Measurements from ENCODE around the gene AP2A2.

Gene AP2A2

DNA sequence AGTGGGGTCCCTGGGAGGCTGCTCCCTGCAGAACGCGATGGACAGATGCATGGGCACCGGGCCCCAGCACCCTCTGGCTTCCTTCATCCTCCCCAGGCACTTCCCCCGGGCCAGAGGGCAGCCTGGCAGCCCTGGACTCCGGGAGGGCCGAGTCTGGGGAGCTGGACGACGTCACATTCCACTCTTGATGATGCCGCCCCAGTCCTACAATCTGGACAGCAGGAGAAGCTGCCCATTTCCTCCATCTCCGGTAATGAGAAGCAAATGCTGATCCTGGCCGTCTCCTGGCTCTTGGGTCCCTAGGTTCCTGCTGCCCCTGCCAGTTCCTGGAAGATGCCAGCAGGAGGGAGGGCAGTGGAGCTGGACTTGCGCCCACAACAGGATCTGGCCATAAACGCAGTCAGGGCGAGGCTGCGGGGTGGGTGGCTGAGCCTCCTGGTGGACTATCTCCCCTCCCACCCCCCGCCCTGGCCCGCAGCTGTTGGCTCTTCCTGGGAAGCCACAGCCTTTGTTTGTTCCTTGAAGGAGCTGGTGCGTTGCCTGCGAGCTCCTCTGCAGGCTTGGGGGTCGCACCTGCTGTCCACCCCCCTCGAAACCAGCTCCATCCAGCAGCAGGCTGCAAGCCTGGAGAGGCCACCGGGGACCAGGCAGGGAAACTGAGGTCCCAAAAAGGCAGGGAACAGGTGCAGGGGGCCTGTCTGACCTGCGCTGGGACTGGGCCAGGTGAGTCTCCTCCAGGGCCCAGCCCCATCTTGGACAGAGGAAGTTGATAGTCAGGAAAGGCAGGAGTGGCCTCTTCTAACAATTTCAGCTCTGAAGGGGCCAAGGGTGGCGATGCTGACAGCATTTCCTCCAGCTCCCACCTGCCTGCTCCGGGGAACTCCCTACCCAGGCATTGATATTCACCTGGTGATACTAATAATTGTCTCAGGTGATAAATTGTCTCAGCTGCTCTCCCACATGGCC, 128.8 kb downstream of the AP2A2 start:
- H3K9ac ChIP-seq (ENCODE audit: insufficient read length) = no peak overlapping the region
- no peak for DNase-seq (ENCODE audit: low read depth, low spot score)

DNA sequence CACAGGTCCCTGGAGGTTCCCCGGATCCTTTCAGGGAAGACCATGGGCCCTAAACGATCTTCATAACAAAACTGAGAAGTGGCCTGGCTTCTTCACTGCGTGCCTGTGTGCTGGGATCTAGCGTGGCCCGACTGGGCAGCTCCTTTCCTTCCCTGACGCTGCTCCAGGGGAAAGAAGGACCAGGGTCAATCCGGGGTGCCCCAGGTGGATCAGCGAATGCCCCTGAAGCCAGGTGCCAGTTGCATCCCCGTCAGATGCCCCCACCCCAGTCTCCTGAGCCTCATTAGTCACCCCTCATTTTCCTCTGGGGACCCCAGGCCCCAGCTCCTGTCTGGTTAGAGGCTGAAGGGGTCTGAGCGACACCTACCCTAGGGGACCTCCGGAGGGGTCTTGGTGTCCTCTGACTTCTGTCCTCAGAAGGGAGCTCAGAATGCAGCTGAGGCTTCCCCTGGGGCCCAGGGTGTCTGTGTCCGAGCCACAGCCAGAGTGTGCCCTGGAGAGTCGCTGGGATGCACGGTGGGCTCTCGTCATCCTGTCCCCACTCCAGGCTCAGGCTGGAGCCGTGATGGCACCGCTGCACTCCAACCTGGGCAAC, 129.5 kb downstream of the AP2A2 start:
- DNase-seq (ENCODE audit: low read depth, low spot score) = no peak
- Histone ChIP-seq H3K36me3 (ENCODE audit: insufficient read depth, low read length) (no peaks in the 10 kb centered on the region), H3K9ac (ENCODE audit: insufficient read length) (no peak overlapping the region), H3K27ac (no peak overlapping the region), H3K4me3 (no peak overlapping the region), H3K9me3 (ENCODE audit: low read depth, low read length) (no peaks in the 10 kb centered on the region)
- TF ChIP-seq FOXP2 (optimal IDR thresholded peaks at IDR 0.05; ENCODE audit: control extremely low read depth, extremely low read length, insufficient read depth) = no peak
- no peak for TF ChIP-seq POLR2AphosphoS5 (IDR thresholded peaks at IDR 0.05; ENCODE audit: borderline replicate concordance, low read depth, low read length)
- TF ChIP-seq EZH2 (IDR thresholded peaks at IDR 0.05) = no peak

More for the DNA sequence above, 128.8 kb downstream of the AP2A2 start:
- no peaks in the 10 kb centered on the region for H3K36me3 ChIP-seq (ENCODE audit: insufficient read depth, low read length)
- no peak overlapping the region for H3K4me3 ChIP-seq
- H3K9me3 ChIP-seq (ENCODE audit: low read depth, low read length) = no peaks in the 10 kb centered on the region
- TF ChIP-seq FOXP2 (optimal IDR thresholded peaks at IDR 0.05; ENCODE audit: control extremely low read depth, extremely low read length, insufficient read depth) (no peak), EZH2 (IDR thresholded peaks at IDR 0.05) (no peak), POLR2AphosphoS5 (IDR thresholded peaks at IDR 0.05; ENCODE audit: borderline replicate concordance, low read depth, low read length) (no peak)
- no peak overlapping the region for H3K27ac ChIP-seq

DNA sequence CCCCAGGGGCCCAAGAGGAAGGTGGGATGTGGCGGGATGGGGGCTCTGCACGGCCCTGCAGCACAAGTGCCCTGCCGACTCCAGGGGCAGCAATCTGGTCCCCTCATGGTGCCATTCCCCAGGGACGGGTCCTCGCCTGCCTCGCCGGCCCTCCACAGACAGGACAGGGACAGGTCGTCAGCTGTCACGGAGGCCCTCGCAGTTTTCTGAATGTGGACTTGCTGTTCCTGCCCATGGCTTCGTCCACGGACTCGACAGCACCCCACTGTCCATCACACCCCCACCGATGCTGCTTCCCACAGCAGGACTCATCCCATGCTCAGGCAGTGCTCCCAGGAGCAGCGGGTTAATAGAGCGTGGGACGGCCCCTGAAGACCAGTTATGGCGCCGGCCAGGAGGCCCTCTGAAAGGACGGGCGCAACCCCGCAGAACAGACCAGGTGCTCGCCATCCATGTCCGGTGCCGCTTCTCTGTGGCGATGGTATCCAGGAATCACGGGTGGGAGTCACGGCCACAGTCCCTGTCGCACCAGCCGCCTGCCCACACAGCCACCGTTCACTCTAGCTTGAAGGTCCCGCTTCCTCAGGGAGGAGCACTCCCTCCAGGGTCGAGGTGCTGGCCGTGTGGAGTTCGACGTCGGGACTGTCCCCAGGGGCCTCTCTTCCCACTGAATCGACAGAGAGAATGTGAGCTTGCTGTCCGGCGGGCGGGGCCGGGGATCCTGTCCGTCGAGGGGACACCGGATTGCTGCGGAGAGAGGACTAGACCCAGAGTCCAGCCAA, 130.5 kb downstream of the AP2A2 start:
- no peak overlapping the region for H3K27ac ChIP-seq
- no peak overlapping the region for H3K4me3 ChIP-seq
- no peak for DNase-seq (ENCODE audit: low read depth, low spot score)
- no peaks in the 10 kb centered on the region for H3K36me3 ChIP-seq (ENCODE audit: insufficient read depth, low read length)
- TF ChIP-seq POLR2AphosphoS5 (IDR thresholded peaks at IDR 0.05; ENCODE audit: borderline replicate concordance, low read depth, low read length) = no peak
- TF ChIP-seq FOXP2 (optimal IDR thresholded peaks at IDR 0.05; ENCODE audit: control extremely low read depth, extremely low read length, insufficient read depth) = no peak
- TF ChIP-seq EZH2 (IDR thresholded peaks at IDR 0.05) = no peak
- H3K9me3 ChIP-seq (ENCODE audit: low read depth, low read length) = no peaks in the 10 kb centered on the region
- H3K9ac ChIP-seq (ENCODE audit: insufficient read length) = no peak overlapping the region

DNA sequence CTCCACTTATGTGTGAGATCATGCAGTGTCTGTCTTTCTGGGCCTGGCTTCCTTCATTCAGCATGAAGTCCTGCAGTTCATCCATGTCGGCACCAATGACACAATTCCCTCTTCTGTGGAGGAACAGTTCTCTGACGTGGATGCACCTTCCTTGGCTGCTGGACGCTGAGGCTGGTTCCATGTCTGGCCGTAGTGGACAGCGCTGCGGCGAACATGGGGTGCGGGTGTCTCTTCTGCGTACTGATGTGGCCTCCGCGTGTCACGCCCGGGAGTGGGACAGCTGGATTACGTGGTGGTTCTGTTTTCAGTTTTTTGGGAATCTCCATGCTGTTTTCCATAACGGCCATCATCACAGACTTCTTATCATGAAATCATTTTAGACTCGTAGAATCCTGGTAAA, 132.1 kb downstream of the AP2A2 start:
- no peak for TF ChIP-seq FOXP2 (optimal IDR thresholded peaks at IDR 0.05; ENCODE audit: control extremely low read depth, extremely low read length, insufficient read depth)
- no peak for TF ChIP-seq EZH2 (IDR thresholded peaks at IDR 0.05)
- TF ChIP-seq POLR2AphosphoS5 (IDR thresholded peaks at IDR 0.05; ENCODE audit: borderline replicate concordance, low read depth, low read length) = no peak
- DNase-seq (ENCODE audit: low read depth, low spot score) = no peak
- Histone ChIP-seq H3K27ac (no peak overlapping the region), H3K9ac (ENCODE audit: insufficient read length) (no peak overlapping the region), H3K36me3 (ENCODE audit: insufficient read depth, low read length) (no peaks in the 10 kb centered on the region), H3K9me3 (ENCODE audit: low read depth, low read length) (no peaks in the 10 kb centered on the region), H3K4me3 (no peak overlapping the region)

DNA sequence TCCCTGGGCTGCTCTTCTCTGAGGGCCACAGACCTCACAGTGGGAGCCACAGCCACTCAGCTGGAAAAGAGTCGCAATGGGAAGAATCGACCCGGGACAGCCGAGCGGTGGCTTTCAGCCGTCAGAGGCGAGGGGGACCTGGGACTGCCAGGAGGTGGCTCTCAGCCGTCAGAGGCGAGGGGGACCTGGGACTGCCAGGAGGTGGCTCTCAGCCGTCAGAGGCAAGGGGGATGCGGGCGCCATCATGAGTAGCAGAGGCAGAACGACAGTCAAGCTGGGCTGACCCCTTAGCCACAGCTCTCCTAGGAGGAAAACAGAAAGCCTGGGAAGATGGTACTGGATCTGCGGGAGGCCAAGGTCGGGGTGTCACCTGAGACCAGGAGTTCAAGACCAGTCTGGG, 134.1 kb downstream of the AP2A2 start:
- no peak for TF ChIP-seq POLR2AphosphoS5 (IDR thresholded peaks at IDR 0.05; ENCODE audit: borderline replicate concordance, low read depth, low read length)
- no peak for TF ChIP-seq EZH2 (IDR thresholded peaks at IDR 0.05)
- no peak for TF ChIP-seq FOXP2 (optimal IDR thresholded peaks at IDR 0.05; ENCODE audit: control extremely low read depth, extremely low read length, insufficient read depth)
- H3K27ac ChIP-seq = no peak overlapping the region
- no peaks in the 10 kb centered on the region for H3K9me3 ChIP-seq (ENCODE audit: low read depth, low read length)
- no peaks in the 10 kb centered on the region for H3K36me3 ChIP-seq (ENCODE audit: insufficient read depth, low read length)
- H3K9ac ChIP-seq (ENCODE audit: insufficient read length) = no peak overlapping the region
- no peak for DNase-seq (ENCODE audit: low read depth, low spot score)
- H3K4me3 ChIP-seq = no peak overlapping the region

DNA sequence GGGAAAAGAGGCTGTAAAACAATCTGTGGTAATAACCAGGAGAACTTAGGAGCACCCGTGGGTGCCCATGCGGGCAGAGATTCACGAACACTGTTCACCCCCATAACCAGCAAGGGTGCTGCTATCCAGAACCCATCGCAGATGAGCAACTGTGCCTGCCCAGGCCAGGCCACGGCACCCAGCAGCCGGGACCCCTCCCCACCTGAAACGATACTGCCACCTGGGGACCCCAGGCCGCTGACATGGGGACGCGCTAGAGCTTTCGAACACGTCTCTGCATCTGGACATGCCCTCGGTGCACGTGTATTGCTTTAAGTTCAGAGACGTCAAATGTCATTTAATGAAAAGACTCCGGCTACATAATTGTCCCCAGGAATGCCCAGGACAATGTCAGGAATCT, 134.7 kb downstream of the AP2A2 start:
- TF ChIP-seq EZH2 (IDR thresholded peaks at IDR 0.05) (no peak), FOXP2 (optimal IDR thresholded peaks at IDR 0.05; ENCODE audit: control extremely low read depth, extremely low read length, insufficient read depth) (no peak), POLR2AphosphoS5 (IDR thresholded peaks at IDR 0.05; ENCODE audit: borderline replicate concordance, low read depth, low read length) (no peak)
- no peak overlapping the region for H3K9ac ChIP-seq (ENCODE audit: insufficient read length)
- H3K36me3 ChIP-seq (ENCODE audit: insufficient read depth, low read length) = no peaks in the 10 kb centered on the region
- no peak overlapping the region for H3K4me3 ChIP-seq
- no peak overlapping the region for H3K27ac ChIP-seq
- no peak for DNase-seq (ENCODE audit: low read depth, low spot score)
- no peaks in the 10 kb centered on the region for H3K9me3 ChIP-seq (ENCODE audit: low read depth, low read length)

DNA sequence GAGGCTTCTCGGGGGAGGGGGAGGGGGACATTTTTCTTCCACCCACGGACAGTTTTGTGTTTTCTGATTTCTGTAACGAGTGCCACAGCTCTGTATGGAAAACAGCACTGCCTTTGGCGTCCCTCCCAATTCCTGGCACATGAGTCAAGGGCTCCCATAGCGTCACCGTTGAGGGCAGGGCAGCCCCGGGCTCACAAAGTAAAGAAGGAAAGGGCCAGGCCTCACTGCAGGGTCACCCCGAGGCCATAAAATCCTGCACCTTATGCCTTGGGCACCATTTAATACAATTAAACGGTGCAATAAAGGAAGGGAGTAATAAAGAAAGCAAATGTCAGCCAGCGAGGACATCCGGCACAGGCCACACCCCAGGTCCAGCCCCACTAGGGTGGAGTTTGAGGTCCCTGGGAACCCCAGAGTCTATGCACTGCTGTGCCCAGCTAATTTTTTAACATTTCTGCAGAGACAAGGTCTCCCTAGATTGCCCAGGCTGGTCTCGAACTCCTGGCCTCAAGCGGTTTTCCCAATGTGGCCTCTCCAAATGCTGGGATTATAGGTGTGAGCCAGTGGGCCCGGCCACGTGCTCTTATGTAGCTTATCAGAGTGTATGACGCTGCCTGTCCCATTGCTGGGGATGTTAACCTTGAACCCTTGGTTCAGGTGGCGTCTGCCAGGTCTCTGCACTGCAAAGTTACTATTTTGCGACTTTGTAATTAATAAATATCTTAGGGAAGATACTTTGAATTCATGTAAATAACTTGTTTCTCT, 135.4 kb downstream of the AP2A2 start:
- Histone ChIP-seq H3K27ac (no peak overlapping the region), H3K36me3 (ENCODE audit: insufficient read depth, low read length) (no peaks in the 10 kb centered on the region), H3K9ac (ENCODE audit: insufficient read length) (no peak overlapping the region), H3K9me3 (ENCODE audit: low read depth, low read length) (no peaks in the 10 kb centered on the region), H3K4me3 (no peak overlapping the region)
- DNase-seq (ENCODE audit: low read depth, low spot score) = no peak
- TF ChIP-seq POLR2AphosphoS5 (IDR thresholded peaks at IDR 0.05; ENCODE audit: borderline replicate concordance, low read depth, low read length) = no peak
- TF ChIP-seq EZH2 (IDR thresholded peaks at IDR 0.05) = no peak
- no peak for TF ChIP-seq FOXP2 (optimal IDR thresholded peaks at IDR 0.05; ENCODE audit: control extremely low read depth, extremely low read length, insufficient read depth)

Measured in SK-N-MC (cell line).